Ovary (tissue), 3 donors: Measurements from ENCODE around the gene MSH6.

Source experiments
- CTCF ChIP-seq, 3 donors: fragments of 450-650 bp in 2 of 3; fragments of 200-600 bp in 1 of 3; IDR thresholded peaks; one replicate each; pipeline versions ENCODE4 v1.5.1 to v1.8.0; 2016 to 2022; ENCODE audit warnings: antibody characterized with exemption in 3 of 3, mild to moderate bottlenecking in 1 of 3
- POLR2A ChIP-seq: fragments of 450-650 bp; IDR thresholded peaks from one replicate; pipeline ENCODE4 v1.6.1; 2017; ENCODE audit warnings: antibody characterized with exemption, mild to moderate bottlenecking, moderate library complexity
- donor health status: DM: no; HTN: no; CAD: no.

- TF ChIP-seq CTCF (IDR thresholded peaks at IDR 0.05) = no peak
- TF ChIP-seq POLR2A = no peak
These were observed 47.0 kb upstream of the MSH6 start for GRCh38 chr2:47735912-47736311.
